ENCODE measurements around the gene POLG. TPM values are rescaled to one million over a fixed set of nuclear protein-coding genes. Genes with fewer than 3 reads are reported as not detected.

The POLG gene
- total and polyA plus RNA-seq, 2 of the 13 experiments (the other 11 are each of a cell fraction or from before 2014, with no cell fraction given) = 26.6 to 35.5 TPM

- no peak for TF ChIP-seq ESRRA (CRISPR knock-in tag; IDR thresholded peaks at IDR 0.05; ENCODE audit: low read depth)
- TF ChIP-seq HIVEP1 (CRISPR knock-in tag; IDR thresholded peaks at IDR 0.05) = peak; percentile 52; the same call in 1 of the 2 replicates
- no peak for TF ChIP-seq ZNF510 (CRISPR knock-in tag; IDR thresholded peaks at IDR 0.05; ENCODE audit: low read depth)
- TF ChIP-seq PHF20 (CRISPR knock-in tag; IDR thresholded peaks at IDR 0.05) = no peak
- TF ChIP-seq ZNF329 (CRISPR knock-in tag; IDR thresholded peaks at IDR 0.05; ENCODE audit: low read depth) = no peak
- no peak for TF ChIP-seq KLF12 (CRISPR knock-in tag; IDR thresholded peaks at IDR 0.05; ENCODE audit: borderline replicate concordance)
- TF ChIP-seq GABPB1 (CRISPR knock-in tag; IDR thresholded peaks at IDR 0.05) = peak; percentile 74; the same call in 1 of the 2 replicates
- no peak for TF ChIP-seq USF2 (IDR thresholded peaks at IDR 0.05; ENCODE audit: low read depth, low read length)
- TF ChIP-seq USF2 (CRISPR knock-in tag; IDR thresholded peaks at IDR 0.05; ENCODE audit: borderline replicate concordance) = no peak
- no peak for TF ChIP-seq ZNF251 (CRISPR knock-in tag; IDR thresholded peaks at IDR 0.05)
- TF ChIP-seq RFXAP (CRISPR knock-in tag; IDR thresholded peaks at IDR 0.05; ENCODE audit: borderline replicate concordance) = peak; percentile 32; the same call in 1 of the 2 replicates
- peak; percentile 73; the same call in 1 of the 2 replicates for TF ChIP-seq KDM3A (CRISPR knock-in tag; IDR thresholded peaks at IDR 0.05; ENCODE audit: low read depth)
- 0 out of 2 replicates have a peak, but pooled peaks have one; percentile 71 for TF ChIP-seq FOXO4 (CRISPR knock-in tag; conservative IDR thresholded peaks at IDR 0.05)
- TF ChIP-seq TFDP2 (CRISPR knock-in tag; IDR thresholded peaks at IDR 0.05) = peak; percentile 51
- no peak for TF ChIP-seq MLLT10 (CRISPR knock-in tag; IDR thresholded peaks at IDR 0.05)
- no peak for TF ChIP-seq SRSF9 (IDR thresholded peaks at IDR 0.05; ENCODE audit: borderline replicate concordance, insufficient read depth, low read depth, low read length, poor library complexity, severe bottlenecking)
- peak; percentile 30; the same call in 1 of the 2 replicates for TF ChIP-seq MTERF4 (CRISPR knock-in tag; IDR thresholded peaks at IDR 0.05)
- 0 out of 2 replicates have a peak, but pooled peaks have one; percentile 37 for TF ChIP-seq ZFP90 (CRISPR knock-in tag; IDR thresholded peaks at IDR 0.05; ENCODE audit: borderline replicate concordance)
- 0 out of 2 replicates have a peak, but pooled peaks have one; percentile 20 for TF ChIP-seq ATF2 (CRISPR knock-in tag; IDR thresholded peaks at IDR 0.05)
- TF ChIP-seq ZMAT5 (CRISPR knock-in tag; IDR thresholded peaks at IDR 0.05; ENCODE audit: borderline replicate concordance, low read depth) = no peak
These were observed 24.3 kb upstream of the POLG start (continued) for GRCh38 chr15:89358755-89359439.

Measured in HepG2 (cell line).